Erythroblast (primary cell): ENCODE data around the gene ADGRG4.

ENCODE experiments used
- GATA1 ChIP-seq: IDR thresholded peaks from 2 replicates; pipeline ENCODE4 v1.6.1; 2011; ENCODE audit warnings: low read depth, mild to moderate bottlenecking, control low read depth, low read length, moderate library complexity
- POLR2A ChIP-seq: IDR thresholded peaks from 2 replicates; pipeline ENCODE4 v1.6.1; 2011; ENCODE audit warnings: mild to moderate bottlenecking, low read length

GRCh38 chrX:136452614-136453013, 151.9 kb downstream of the ADGRG4 start:
- TF ChIP-seq POLR2A (no peak), GATA1 (no peak)
